NCI-H460 (cell line): ENCODE measurements around the gene OR2T6. TPM values are rescaled to one million over a fixed set of nuclear protein-coding genes. Genes with fewer than 3 reads are reported as not detected.
"Not testable (repeated sequence)": the region's sequence is repeated elsewhere in the genome, so short reads cannot be mapped to it uniquely, and the experiment has no call there.

Experiments
- DNase-seq: peaks from one replicate; pipeline ENCODE4 v3.0.0-alpha.2; 2016; ENCODE audit warnings: low read depth; ENCODE audit errors: extremely low read depth
- polyA plus RNA-seq: library from polyadenylated mRNA; depleted of rRNA; stranded (reverse); fragments of >200 nt; gene quantifications from 2 replicates; pipeline ENCODE4 v1.2.3, GENCODE V29; 2014; cell fraction: nucleus; rRNA removed
- total RNA-seq: library from RNA; depleted of rRNA; stranded (reverse); fragments of >200 nt; shearing (Covaris generic); gene quantifications from 2 replicates; pipeline ENCODE4 v1.2.3, GENCODE V29; 2014; rRNA removed

OR2T6 gene
- not detected in 2 replicates for total RNA-seq
- polyA plus RNA-seq, result not detected in 2 replicates

- no peak for DNase-seq
Measured at GRCh38 chr1:248375446-248375845, at the start of gene OR2T6. Gene OR2T6 (plus strand): TSS chr1:248375746. CDS start chr1:248387609, 11,863 bp downstream.

- no peak for DNase-seq
Measured at GRCh38 chr1:248343451-248343850, 32.1 kb upstream of the OR2T6 start.

GRCh38 chr1:248348475-248348874, 27.1 kb upstream of the OR2T6 start, which contains the start of gene OR14C36:
Gene OR14C36 (plus strand): TSS chr1:248348775. CDS start chr1:248348775, 0 bp downstream.
- DNase-seq, result no peak

GRCh38 chr1:248359415-248359814, 16.1 kb upstream of the OR2T6 start:
- no peak for DNase-seq

- no peak for DNase-seq
Measured at GRCh38 chr1:248361121-248361715, 14.3 kb upstream of the OR2T6 start, which contains the start of gene OR2T4. Gene OR2T4 (plus strand): TSS chr1:248361665. CDS start chr1:248361665, 0 bp downstream.

- no peak for DNase-seq
Measured at GRCh38 chr1:248366609-248367008, 8.9 kb upstream of the OR2T6 start.

- DNase-seq, result no peak
Measured at GRCh38 chr1:248372394-248372793, 3.2 kb upstream of the OR2T6 start.

GRCh38 chr1:248373761-248374160, 1.8 kb upstream of the OR2T6 start:
- no peak for DNase-seq

GRCh38 chr1:248376916-248377315, 1.4 kb downstream of the OR2T6 start:
- DNase-seq, result no peak

GRCh38 chr1:248380854-248381253, 5.3 kb downstream of the OR2T6 start:
- DNase-seq, result no peak

- no peak for DNase-seq
Measured at GRCh38 chr1:248388426-248388825, 12.9 kb downstream of the OR2T6 start.

- DNase-seq, result no peak
Measured at GRCh38 chr1:248393050-248393449, 17.5 kb downstream of the OR2T6 start.

GRCh38 chr1:248402748-248403147, 27.2 kb downstream of the OR2T6 start, which contains the start of gene OR2T1:
Gene OR2T1 (plus strand): TSS chr1:248403048. CDS start chr1:248406148, 3,100 bp downstream.
- no peak for DNase-seq

GRCh38 chr1:248404024-248404423, 28.5 kb downstream of the OR2T6 start:
- DNase-seq, result no peak

- no peak for DNase-seq
Measured at GRCh38 chr1:248406721-248407692, 31.5 kb downstream of the OR2T6 start.

GRCh38 chr1:248416226-248416625, 40.7 kb downstream of the OR2T6 start:
- no peak for DNase-seq

- no peak for DNase-seq
Measured at GRCh38 chr1:248417854-248418253, 42.3 kb downstream of the OR2T6 start.

GRCh38 chr1:248421384-248421783, 45.8 kb downstream of the OR2T6 start:
- DNase-seq, result no peak

- not testable (repeated sequence) for DNase-seq
Measured at GRCh38 chr1:248427526-248428191, 52.1 kb downstream of the OR2T6 start.

- not testable (repeated sequence) for DNase-seq
Measured at GRCh38 chr1:248428192-248428533, 52.6 kb downstream of the OR2T6 start.

- DNase-seq, result not testable (repeated sequence)
Measured at GRCh38 chr1:248431683-248432082, 56.1 kb downstream of the OR2T6 start.
